H9 (cell line): ENCODE measurements around the gene MTOR. TPM values are rescaled to one million over a fixed set of nuclear protein-coding genes. Genes with fewer than 3 reads are reported as not detected.

Experiments
- DNase-seq: peaks from one replicate; pipeline ENCODE4 v3.0.0-alpha.2; 2017
- H2AFZ ChIP-seq: one replicate; pipeline ENCODE4 v1.6.1; 2013; ENCODE audit warnings: mild to moderate bottlenecking, low read length, control low read depth, moderate library complexity
- H2AK5ac ChIP-seq: 2 replicates; pipeline ENCODE4 v1.6.1; 2013; ENCODE audit warnings: low read length, control low read depth, mixed read lengths; ENCODE audit not compliant: insufficient read length
- H2BK120ac ChIP-seq: one replicate; pipeline ENCODE4 v1.6.1; 2013; ENCODE audit warnings: low read depth, mild to moderate bottlenecking, low read length, control low read depth, inconsistent platforms; ENCODE audit not compliant: poor library complexity, severe bottlenecking
- H2BK12ac ChIP-seq: 2 replicates; pipeline ENCODE4 v1.6.1; 2013; ENCODE audit warnings: low read length, control low read depth, mixed read lengths, low read depth; ENCODE audit not compliant: insufficient read length
- H2BK15ac ChIP-seq: 2 replicates; pipeline ENCODE4 v1.6.1; 2013; ENCODE audit warnings: low read depth, low read length, control low read depth
- H2BK20ac ChIP-seq: one replicate; pipeline ENCODE4 v1.6.1; 2013; ENCODE audit warnings: low read depth, mild to moderate bottlenecking, low read length, control low read depth, inconsistent platforms; ENCODE audit not compliant: poor library complexity, severe bottlenecking
- H2BK5ac ChIP-seq: 2 replicates; pipeline ENCODE4 v1.6.1; 2013; ENCODE audit warnings: low read length, control low read depth, mixed read lengths; ENCODE audit not compliant: insufficient read length
- H3K14ac ChIP-seq: 2 replicates; pipeline ENCODE4 v1.6.1; 2013; ENCODE audit warnings: low read length, control low read depth; ENCODE audit not compliant: insufficient read depth
- H3K18ac ChIP-seq: 2 replicates; pipeline ENCODE4 v1.6.1; 2013; ENCODE audit warnings: low read depth, mild to moderate bottlenecking, mixed read lengths, low read length, control low read depth; ENCODE audit not compliant: insufficient read length
- H3K23ac ChIP-seq: 2 replicates; pipeline ENCODE4 v1.6.1; 2013; ENCODE audit warnings: low read length, control low read depth, mixed read lengths, low read depth; ENCODE audit not compliant: insufficient read length
- H3K23me2 ChIP-seq: 2 replicates; pipeline ENCODE4 v1.6.1; 2013; ENCODE audit warnings: low read depth, mild to moderate bottlenecking, mixed read lengths, low read length, control low read depth; ENCODE audit not compliant: insufficient read length, poor library complexity, severe bottlenecking
- H3K27ac ChIP-seq: 2 replicates; pipeline ENCODE4 v1.5.1; 2013; ENCODE audit warnings: low read length, control low read depth, mixed read lengths, low read depth; ENCODE audit not compliant: insufficient read length
- H3K27me3 ChIP-seq: 2 replicates; pipeline ENCODE4 v1.6.1; 2013; ENCODE audit warnings: low read length, control low read depth, inconsistent platforms; ENCODE audit not compliant: insufficient read depth
- H3K4ac ChIP-seq: 2 replicates; pipeline ENCODE4 v1.6.1; 2013; ENCODE audit warnings: low read depth, mild to moderate bottlenecking, control low read depth, inconsistent platforms, low read length, moderate library complexity
- H3K4me1 ChIP-seq: 2 replicates; pipeline ENCODE4 v1.6.1; 2013; ENCODE audit warnings: low read length, control low read depth, inconsistent platforms; ENCODE audit not compliant: insufficient read depth
- H3K4me2 ChIP-seq: 2 replicates; pipeline ENCODE4 v1.6.1; 2013; ENCODE audit warnings: low read length, control low read depth, mixed read lengths; ENCODE audit not compliant: insufficient read length, insufficient read depth
- H3K56ac ChIP-seq: 2 replicates; pipeline ENCODE4 v1.6.1; 2013; ENCODE audit warnings: low read depth, mild to moderate bottlenecking, mixed read lengths, low read length, control low read depth; ENCODE audit not compliant: insufficient read length
- H3K79me1 ChIP-seq: 2 replicates; pipeline ENCODE4 v1.6.1; 2013; ENCODE audit warnings: low read depth, mild to moderate bottlenecking, moderate library complexity, low read length, control low read depth, inconsistent platforms; ENCODE audit not compliant: insufficient read depth, poor library complexity, severe bottlenecking
- H3K79me2 ChIP-seq: 2 replicates; pipeline ENCODE4 v1.6.1; 2013; ENCODE audit warnings: low read length, control low read depth, inconsistent platforms; ENCODE audit not compliant: insufficient read depth
- H3K9ac ChIP-seq: 2 replicates; pipeline ENCODE4 v1.6.1; 2013; ENCODE audit warnings: low read length, control low read depth, mixed read lengths; ENCODE audit not compliant: insufficient read length; ENCODE audit errors: extremely low read depth
- H3K9me3 ChIP-seq: one replicate; pipeline ENCODE4 v1.6.1; 2013; ENCODE audit warnings: low read depth, low read length, inconsistent platforms; ENCODE audit not compliant: control insufficient read depth
- H3T11ph ChIP-seq: one replicate; pipeline ENCODE4 v1.6.1; 2013; ENCODE audit warnings: mild to moderate bottlenecking, low read length, control low read depth, inconsistent platforms
- H4K20me1 ChIP-seq: one replicate; pipeline ENCODE4 v1.6.1; 2013; ENCODE audit not compliant: control insufficient read depth, insufficient read length, insufficient read depth
- H4K5ac ChIP-seq: 2 replicates; pipeline ENCODE4 v1.6.1; 2013; ENCODE audit warnings: low read depth, mild to moderate bottlenecking, mixed read lengths, low read length, control low read depth; ENCODE audit not compliant: insufficient read length
- H4K8ac ChIP-seq: replicated peaks from 2 replicates; pipeline ENCODE4 v1.6.1; 2013; ENCODE audit warnings: low read length, control low read depth, mixed read lengths, low read depth; ENCODE audit not compliant: insufficient read length
- H4K91ac ChIP-seq: 2 replicates; pipeline ENCODE4 v1.6.1; 2013; ENCODE audit warnings: low read depth, mild to moderate bottlenecking, moderate library complexity, mixed read lengths, low read length, control low read depth; ENCODE audit not compliant: insufficient read length
- H3K27ac Mint-ChIP-seq, 3 experiments: 2 replicates in 2 of 3; 3 replicates in 1 of 3; pipeline ENCODE4 v1.8.0; 2020 to 2021; ENCODE audit warnings: mixed read lengths in 3 of 3, mild to moderate bottlenecking in 1 of 3, moderate library complexity in 1 of 3
- H3K27me3 Mint-ChIP-seq: 2 replicates; pipeline ENCODE4 v1.8.0; 2021; ENCODE audit warnings: low read depth, mild to moderate bottlenecking, moderate library complexity, mixed read lengths
- H3K36me3 Mint-ChIP-seq, 3 experiments: 2 replicates in 2 of 3; 3 replicates in 1 of 3; pipeline ENCODE4 v1.8.0; 2020 to 2021; ENCODE audit warnings: low read depth in 3 of 3, mixed read lengths in 3 of 3; ENCODE audit not compliant: insufficient read depth in 1 of 3
- H3K4me1 Mint-ChIP-seq, 2 experiments: 2 replicates each; pipeline ENCODE4 v1.8.0; 2020; ENCODE audit warnings: mixed read lengths in 2 of 2
- H3K4me3 Mint-ChIP-seq, 2 experiments: 2 replicates in 1 of 2; 3 replicates in 1 of 2; pipeline ENCODE4 v1.8.0; 2020 to 2021; ENCODE audit warnings: mild to moderate bottlenecking in 2 of 2, mixed read lengths in 2 of 2, moderate library complexity in 1 of 2
- H3K9me3 Mint-ChIP-seq, 2 experiments: 2 replicates in 1 of 2; 3 replicates in 1 of 2; pipeline ENCODE4 v1.8.0; 2020; ENCODE audit warnings: mild to moderate bottlenecking in 2 of 2, mixed read lengths in 2 of 2, moderate library complexity in 1 of 2
- CTCF ChIP-seq: fragments of 200-600 bp; sonication (generic); conservative IDR thresholded peaks from 3 replicates; pipeline ENCODE4 v1.8.0; 2021; ENCODE audit warnings: antibody characterized with exemption, mild to moderate bottlenecking
- WGBS: extraction: QIAGEN DNeasy Blood & Tissue Kit; methylation state at CpG from one replicate; pipeline ENCODE4 v1.1.7; 2013; ENCODE audit warnings: missing lambda C conversion rate, low lambda C conversion rate, mixed read lengths; ENCODE audit not compliant: insufficient read length; ENCODE audit errors: extremely low coverage; 5-methylcytosine and 5-hydroxymethylcytosine counted together
- total RNA-seq: library from RNA; stranded (reverse); gene quantifications from 2 replicates; pipeline ENCODE4 v1.2.1, GENCODE V29; 2021

MTOR gene
- total RNA-seq, 1 experiment from 2014 or later, result 67.5 TPM

GRCh38 chr1:11061652-11062365 lies 200.5 kb downstream of the MTOR start:
- Histone ChIP-seq H2AFZ (no peak overlapping the region), H3K23me2 (peaks cover 7% of the 10 kb centered on the region), H3K4me2 (no peak overlapping the region), H4K91ac (no peak overlapping the region), H3K79me1 (no peaks in the 10 kb centered on the region), H3K9me3 (no peaks in the 10 kb centered on the region), H3T11ph (no peak overlapping the region), H3K9ac (no peak overlapping the region), H2BK20ac (no peak overlapping the region), H3K27me3 (no peaks in the 10 kb centered on the region), H2BK15ac (no peak overlapping the region), H4K5ac (no peak overlapping the region), H3K4ac (no peak overlapping the region), H2BK5ac (no peak overlapping the region), H3K14ac (no peak overlapping the region), H3K27ac (no peak overlapping the region), H4K8ac (no peak overlapping the region), H3K23ac (no peak overlapping the region), H3K56ac (no peak overlapping the region), H3K4me1 (no peaks in the 10 kb centered on the region), H3K79me2 (peaks cover 2% of the 10 kb centered on the region; the same call in 1 of the 2 replicates), H2AK5ac (no peak overlapping the region), H2BK12ac (no peak overlapping the region), H4K20me1 (no peaks in the 10 kb centered on the region), H3K18ac (no peak overlapping the region), H2BK120ac (no peak overlapping the region)
- Mint-ChIP-seq H3K36me3 (peaks cover 37 to 68% (median 39%) of the 10 kb centered on the region in 3 experiments), H3K4me1 (peaks cover 13 to 19% of the 10 kb centered on the region in 2 experiments), H3K27me3 (no peaks in the 10 kb centered on the region), H3K27ac (peak overlapping the region in 1 of 3 experiments; percentile 23; a peak in 1 of 7 replicates), H3K9me3 (no peaks in the 10 kb centered on the region), H3K4me3 (peak overlapping the region; percentile 41 to 48; a peak in 3 of 5 replicates)
- DNase-seq, result no peak
- WGBS, result no CpG with 5 or more reads among the region's 5 CpGs
- no peak for TF ChIP-seq CTCF
